Adipose tissue (tissue), 3 donors: Measurements from ENCODE around the gene CNR1. TPM values are rescaled to one million over a fixed set of nuclear protein-coding genes. Genes with fewer than 3 reads are reported as not detected.

Source experiments
- polyA plus RNA-seq, 3 donors: library from polyadenylated mRNA; stranded (reverse); fragments of 200-250 nt; gene quantifications; one replicate each; pipeline ENCODE4 v1.2.3, GENCODE V29; 2013
- donor health status: healthy with polysubstance abuse.
- donor health status: Bipolar disorder and iron deficiency.
- donor health status: healthy.

CNR1 gene
- polyA plus RNA-seq, 3 donors = 1.1 to 6.9 (median 4.3) TPM

Other genes starting within 250 kb of the CNR1 start
- not detected for gene SPACA1, start 118.5 kb downstream of the CNR1 start, polyA plus RNA-seq